Iris pigment epithelial cell (primary cell): ENCODE results near the gene DTX1.
A peak's percentile ranks its signal among the peaks of the same experiment; 100 is the strongest.
"Not testable (repeated sequence)": the region's sequence is repeated elsewhere in the genome, so short reads cannot be mapped to it uniquely, and the experiment has no call there.

Source experiments
- DNase-seq: peaks from one replicate; pipeline ENCODE4 v3.0.0-alpha.2; 2011; ENCODE audit warnings: low read depth

The DTX1 gene

DNA sequence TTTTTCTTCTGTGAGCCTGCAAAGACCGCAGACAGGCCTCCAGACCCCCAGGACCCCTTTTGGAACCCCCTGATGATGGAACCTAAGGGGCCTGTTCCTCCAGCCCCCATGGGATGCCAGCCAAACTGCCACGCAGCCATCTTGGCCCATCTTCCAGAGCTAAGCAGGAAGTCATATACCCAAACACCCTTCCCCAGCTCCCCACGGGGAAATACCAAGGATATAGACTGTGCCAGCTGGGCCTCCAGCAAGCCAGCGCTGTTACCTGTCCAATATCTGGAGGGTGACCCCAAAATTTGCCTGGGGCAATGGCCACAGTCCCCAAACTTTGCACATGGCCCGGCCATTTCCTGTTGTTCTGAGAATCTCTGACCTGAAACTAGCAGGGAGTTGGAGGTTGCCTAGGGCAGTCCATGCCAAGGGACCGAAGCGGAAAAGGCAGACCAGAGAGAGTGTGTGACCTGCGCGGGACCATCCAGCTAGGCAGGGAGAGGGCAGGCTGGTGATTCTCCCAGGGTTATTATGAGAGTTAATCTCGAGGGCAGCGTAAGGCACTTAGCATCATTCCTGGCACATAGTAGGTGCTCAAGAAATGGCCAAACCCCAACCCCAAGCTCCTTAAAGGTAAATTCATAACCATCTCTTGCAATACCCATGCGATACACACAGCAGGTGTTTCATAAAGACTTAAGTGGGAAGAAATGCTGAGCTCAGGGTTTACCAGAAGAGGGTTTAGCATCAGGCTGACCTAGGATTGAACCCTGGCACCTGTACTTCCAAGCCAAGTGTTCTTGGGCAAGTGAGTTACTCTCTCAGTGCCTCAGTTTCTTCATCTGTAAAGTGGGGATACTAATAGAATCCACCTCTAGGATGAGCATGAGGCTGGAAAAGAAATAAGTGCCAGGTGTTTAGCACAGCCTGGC, 81.6 kb downstream of the DTX1 start:
- no peak for DNase-seq

DNA sequence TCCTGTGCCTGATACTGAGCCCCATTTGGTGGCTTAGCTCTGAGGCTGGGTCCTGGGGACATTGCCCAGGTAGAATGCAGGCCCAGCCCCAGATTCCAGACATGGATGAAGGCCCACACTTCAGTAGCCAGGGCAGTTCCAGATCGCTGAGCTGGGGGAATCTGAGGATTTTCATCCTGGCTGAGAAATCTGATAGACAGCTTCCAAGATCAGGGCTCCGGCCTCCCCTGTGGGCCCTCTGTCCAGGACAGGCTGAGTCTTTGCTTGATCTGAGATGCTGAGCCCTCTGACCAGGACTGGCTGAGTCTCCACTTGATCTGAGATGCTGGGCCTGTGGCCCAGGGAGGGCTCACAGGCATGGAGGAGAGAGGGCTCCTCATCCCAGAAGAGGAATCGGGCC, 82.3 kb downstream of the DTX1 start:
- DNase-seq = no peak

DNA sequence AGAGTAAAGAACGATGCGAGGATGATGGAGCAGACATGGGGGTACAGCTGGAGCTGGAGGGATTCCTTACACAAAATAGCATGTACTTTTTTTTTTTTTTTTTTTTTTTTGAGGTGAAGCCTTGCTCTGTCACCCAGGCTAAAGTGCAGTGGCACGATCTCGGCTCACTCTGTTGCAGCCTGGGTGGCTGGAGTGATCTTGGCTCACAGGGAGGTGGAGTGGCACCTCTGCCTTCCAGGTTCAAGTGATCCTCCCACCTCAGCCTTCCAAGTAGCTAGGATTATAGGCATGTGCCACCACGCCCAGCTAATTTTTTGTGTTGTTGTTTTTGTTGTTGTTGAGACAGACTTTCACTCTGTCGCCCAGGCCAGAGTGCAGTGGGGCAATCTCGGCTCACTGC, 84.2 kb downstream of the DTX1 start:
- DNase-seq = no peak

DNA sequence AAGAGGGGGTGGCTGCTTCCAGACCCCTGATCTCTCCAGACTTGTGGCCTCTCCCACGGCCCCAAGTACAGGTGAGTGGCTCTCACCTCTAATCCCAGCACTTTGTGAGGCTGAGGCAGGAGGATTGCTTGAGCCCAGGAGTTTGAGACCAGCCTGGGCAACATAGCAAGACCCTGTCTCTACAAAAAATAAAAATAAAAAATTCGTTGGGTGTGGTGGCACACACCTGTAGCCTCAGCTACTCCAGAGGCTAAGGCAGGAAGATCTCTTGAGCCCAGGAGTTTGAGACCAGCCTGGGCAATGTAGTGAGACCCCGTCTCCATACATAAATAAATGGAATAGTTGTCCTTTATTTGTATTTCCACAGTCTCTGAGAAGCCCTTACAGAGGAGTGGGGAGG, 85.2 kb downstream of the DTX1 start:
- not testable (repeated sequence) for DNase-seq

DNA sequence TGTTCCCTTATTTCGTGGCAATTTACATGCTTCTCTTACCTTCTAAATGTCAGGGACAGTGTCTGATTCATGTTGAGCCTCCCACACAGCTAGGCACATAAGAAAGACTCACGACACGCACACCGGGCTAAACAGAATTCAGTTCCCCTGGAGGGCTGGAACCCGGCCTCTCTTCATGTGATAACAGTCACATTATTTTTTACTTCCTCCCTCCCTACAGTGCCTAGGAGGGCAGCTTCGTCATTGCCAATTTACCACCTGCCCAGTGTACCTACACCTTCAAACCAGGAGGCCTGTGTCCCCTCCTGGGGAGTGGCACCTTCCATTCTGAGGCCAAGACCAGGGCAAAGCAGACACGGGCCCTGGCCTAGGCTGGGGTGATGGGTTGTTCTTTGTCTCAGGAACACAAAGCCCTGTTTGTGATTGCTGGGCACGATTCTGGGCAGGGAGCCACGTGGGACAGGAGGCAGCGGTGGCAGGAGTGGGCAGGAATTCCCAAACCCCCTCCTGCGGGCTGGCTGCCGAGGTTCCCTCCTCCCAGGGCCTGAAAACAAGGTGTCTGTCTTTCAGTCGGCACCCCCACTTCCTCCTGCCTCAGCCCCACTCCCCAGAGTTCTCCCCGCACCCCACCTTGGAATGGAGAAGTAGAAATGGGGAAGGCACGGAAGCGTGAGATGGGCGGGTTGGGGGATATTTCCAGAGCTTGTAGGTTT, 85.8 kb downstream of the DTX1 start:
- DNase-seq = no peak

DNA sequence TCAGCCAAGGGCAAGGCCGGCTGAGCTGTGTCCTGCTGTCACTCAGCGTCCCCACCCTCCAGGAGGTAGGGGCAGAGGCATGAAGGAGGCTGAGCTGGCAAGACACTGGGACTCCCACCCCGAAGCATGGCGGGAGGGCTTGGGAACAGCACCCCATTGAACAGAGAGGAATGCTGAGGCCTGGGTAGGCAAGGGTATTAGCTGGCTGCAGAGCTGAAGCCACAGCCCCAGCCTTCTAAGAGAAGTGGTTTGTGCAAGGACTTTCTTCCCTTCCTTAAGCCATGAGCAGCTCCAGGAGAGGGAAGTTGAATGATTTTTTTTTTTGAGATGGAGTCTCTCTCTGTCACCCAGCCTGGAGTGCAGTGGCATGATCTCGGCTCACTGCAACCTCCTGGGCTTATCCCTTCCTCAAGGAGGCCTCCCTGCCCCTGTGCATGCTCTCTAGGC, 86.4 kb downstream of the DTX1 start:
- no peak for DNase-seq

DNA sequence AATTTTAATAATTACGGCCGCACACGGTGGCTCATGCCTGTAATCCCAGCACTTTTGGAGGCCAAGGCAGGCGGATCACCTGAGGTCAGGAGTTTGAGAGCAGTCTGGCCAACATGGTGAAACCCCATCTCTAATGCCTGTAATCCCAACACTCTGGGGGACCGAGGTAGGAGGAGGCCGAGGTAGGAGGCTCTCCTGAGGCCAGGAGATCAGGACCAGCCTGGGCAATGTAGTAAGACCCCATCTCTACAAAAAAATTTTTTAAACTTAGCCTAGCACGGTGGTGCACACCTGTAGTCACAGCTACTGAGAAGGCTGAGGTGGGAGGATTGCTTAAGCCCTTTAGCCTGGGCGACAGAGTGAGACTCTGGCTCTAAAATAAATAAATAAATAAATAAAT, 87.4 kb downstream of the DTX1 start:
- no peak for DNase-seq

DNA sequence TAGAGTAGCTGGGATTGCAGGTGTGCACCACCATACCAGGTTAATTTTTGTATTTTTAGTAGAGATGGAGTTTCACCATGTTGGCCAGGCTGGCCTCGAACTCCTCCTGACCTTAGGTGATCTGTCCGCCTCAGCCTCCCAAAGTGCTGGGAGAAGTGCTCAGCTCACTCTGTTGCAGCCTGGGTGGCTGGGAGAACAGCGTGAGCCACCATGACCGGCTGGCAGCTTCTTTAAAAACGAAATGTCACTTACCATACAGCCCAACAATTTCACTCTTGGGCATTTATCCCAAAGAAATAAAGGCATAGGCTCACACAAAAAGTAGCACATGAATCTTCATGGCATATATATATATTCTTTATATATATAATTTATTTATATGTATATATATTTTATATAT, 88.3 kb downstream of the DTX1 start:
- DNase-seq = no peak

DNA sequence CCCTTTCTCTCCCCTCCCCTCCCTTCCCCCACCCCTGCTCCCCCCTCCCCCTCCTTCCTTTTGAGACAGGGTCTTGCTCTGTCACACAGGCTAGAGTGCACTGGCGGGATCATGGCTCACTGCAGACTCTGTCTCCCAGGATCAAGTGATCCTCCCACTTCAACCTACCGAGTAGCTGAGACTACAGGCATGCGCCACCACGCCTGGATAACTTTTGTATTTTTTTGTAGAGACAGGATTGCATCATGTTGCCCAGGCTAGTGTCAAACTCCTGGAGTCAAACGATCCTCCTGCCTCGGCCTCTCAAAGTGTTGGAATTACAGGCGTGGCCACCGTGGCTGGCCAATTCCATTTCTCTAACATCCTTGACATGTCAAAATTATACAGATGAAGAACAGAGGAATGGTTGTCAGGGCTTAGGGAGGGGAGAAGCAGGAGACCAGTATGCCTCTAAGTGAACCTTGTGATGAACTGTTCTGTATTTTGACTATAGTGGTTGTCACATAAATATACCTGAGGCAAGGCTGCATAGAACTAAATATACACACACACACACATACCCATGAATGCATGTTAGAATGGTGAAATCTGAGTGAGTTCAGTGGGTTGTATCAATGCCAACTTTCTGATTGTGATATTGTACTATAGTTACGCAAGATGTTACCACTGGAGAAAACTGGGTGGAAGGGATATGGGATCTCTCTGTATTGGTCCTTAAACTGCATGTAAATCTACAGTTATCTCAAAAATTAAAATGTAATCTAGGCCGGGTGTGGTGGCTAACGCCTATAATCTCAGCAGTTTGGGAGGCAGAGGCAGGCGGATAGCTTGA, 89.4 kb downstream of the DTX1 start:
- DNase-seq = peak; percentile 35

DNA sequence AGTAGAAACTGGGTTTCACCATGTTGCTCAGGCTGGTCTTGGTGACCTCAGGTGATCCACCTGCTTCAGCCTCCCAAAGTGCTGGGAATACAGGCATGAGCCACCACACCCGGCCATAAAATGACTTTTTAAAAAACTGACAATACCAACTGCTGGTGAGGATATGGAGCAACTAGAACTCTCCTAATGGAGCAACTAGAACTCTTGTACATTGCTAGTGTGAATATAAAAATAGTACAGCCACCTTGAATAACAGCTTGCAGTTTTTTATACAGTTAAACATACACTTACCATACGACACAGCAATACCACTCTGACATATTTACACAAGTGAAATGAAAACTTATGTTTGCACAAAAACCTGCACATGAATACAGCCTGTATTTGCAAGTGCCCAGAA, 90.5 kb downstream of the DTX1 start:
- DNase-seq = no peak
